WTC11 (cell line): Measurements from ENCODE around the gene ANKFN1. TPM values are rescaled to one million over a fixed set of nuclear protein-coding genes. Genes with fewer than 3 reads are reported as not detected.

Experiments
- ATAC-seq: fragments of 200-7000 bp; cut with Tn5 transposase; 2 replicates; pipeline ENCODE4 v1.10.0; 2021; ENCODE audit warnings: mild to moderate bottlenecking, moderate library complexity
- CTCF ChIA-PET: fragments of 300-600 bp; sonication (Branson Sonifier 250); formaldehyde crosslinking; loops from one replicate; lab custom pipeline; 2021; ENCODE audit warnings: antibody characterized with exemption; lab: Charles Lee
- POLR2A ChIA-PET: fragments of 350-600 bp; sonication (Branson Sonifier 250); formaldehyde crosslinking; loops from one replicate; lab custom pipeline; 2021; ENCODE audit warnings: antibody characterized with exemption; lab: Charles Lee
- DNase-seq: peaks from one replicate; pipeline ENCODE4 v3.0.0; 2021; ENCODE audit warnings: low spot score
- H3K27ac Mint-ChIP-seq: 2 replicates; pipeline ENCODE4 v1.8.0; 2021; ENCODE audit warnings: mixed read lengths
- H3K27me3 Mint-ChIP-seq: 2 replicates; pipeline ENCODE4 v1.8.0; 2021; ENCODE audit warnings: low read depth, mild to moderate bottlenecking, moderate library complexity, mixed read lengths
- H3K36me3 Mint-ChIP-seq: 2 replicates; pipeline ENCODE4 v1.8.0; 2021; ENCODE audit warnings: mixed read lengths
- H3K4me1 Mint-ChIP-seq: 2 replicates; pipeline ENCODE4 v1.8.0; 2022; ENCODE audit warnings: mixed read lengths
- H3K4me3 Mint-ChIP-seq: 2 replicates; pipeline ENCODE4 v1.8.0; 2021; ENCODE audit warnings: mild to moderate bottlenecking, moderate library complexity, mixed read lengths
- H3K9me3 Mint-ChIP-seq: 2 replicates; pipeline ENCODE4 v1.8.0; 2021; ENCODE audit warnings: mixed read lengths
- ATF2 ChIP-seq: sonication (generic); formaldehyde crosslinking; IDR thresholded peaks from 2 replicates; pipeline ENCODE4 v1.8.1; 2022; ENCODE audit warnings: low read depth, missing genetic modification reagents, borderline replicate concordance
- FOXK1 ChIP-seq: sonication (generic); formaldehyde crosslinking; IDR thresholded peaks from 2 replicates; pipeline ENCODE4 v1.8.0; 2022; ENCODE audit warnings: mild to moderate bottlenecking, moderate library complexity, missing genetic modification reagents
- FOXP1 ChIP-seq: sonication (generic); formaldehyde crosslinking; IDR thresholded peaks from 2 replicates; pipeline ENCODE4 v1.8.0; 2022; ENCODE audit warnings: missing genetic modification reagents, mild to moderate bottlenecking, moderate library complexity, borderline replicate concordance
- HMGXB4 ChIP-seq: sonication (generic); formaldehyde crosslinking; IDR thresholded peaks from 2 replicates; pipeline ENCODE4 v1.8.1; 2023; ENCODE audit warnings: mild to moderate bottlenecking, moderate library complexity, missing genetic modification reagents
- MLX ChIP-seq: sonication (generic); formaldehyde crosslinking; IDR thresholded peaks from 2 replicates; pipeline ENCODE4 v1.8.1; 2023; ENCODE audit warnings: mild to moderate bottlenecking, missing genetic modification reagents, moderate library complexity
- RORB ChIP-seq: fragments of 250-450 bp; sonication (Bioruptor Pico); IDR thresholded peaks from 2 replicates; pipeline ENCODE4 v1.9.0; 2021; ENCODE audit warnings: mild to moderate bottlenecking
- SMAD4 ChIP-seq: sonication (generic); formaldehyde crosslinking; IDR thresholded peaks from 2 replicates; pipeline ENCODE4 v1.8.0; 2022; ENCODE audit warnings: mild to moderate bottlenecking, missing genetic modification reagents
- USF2 ChIP-seq: sonication (generic); formaldehyde crosslinking; IDR thresholded peaks from 2 replicates; pipeline ENCODE4 v1.8.1; 2023; ENCODE audit warnings: mild to moderate bottlenecking, missing genetic modification reagents, moderate library complexity
- ZNF317 ChIP-seq: sonication (generic); formaldehyde crosslinking; IDR thresholded peaks from 2 replicates; pipeline ENCODE4 v1.8.1; 2023; ENCODE audit warnings: low read depth, mild to moderate bottlenecking, moderate library complexity, missing genetic modification reagents, borderline replicate concordance
- ZNF425 ChIP-seq: fragments of 250-450 bp; sonication (Bioruptor Pico); conservative IDR thresholded peaks from 2 replicates; pipeline ENCODE4 v1.9.0; 2021; ENCODE audit warnings: mild to moderate bottlenecking
- total RNA-seq: library from RNA; stranded (reverse); gene quantifications from 3 replicates; pipeline ENCODE4 v1.2.3, GENCODE V29; 2021
- TF ChIP-seq, protein P1 (sequence below): sonication (generic); formaldehyde crosslinking; IDR thresholded peaks from 2 replicates; pipeline ENCODE4 v1.8.0; 2023; ENCODE audit warnings: mild to moderate bottlenecking, missing genetic modification reagents
- TF ChIP-seq, protein P2 (sequence below): sonication (generic); formaldehyde crosslinking; conservative IDR thresholded peaks from 2 replicates; pipeline ENCODE4 v1.8.1; 2023; ENCODE audit warnings: mild to moderate bottlenecking, low read depth, missing genetic modification reagents, moderate library complexity

Gene ANKFN1
- total RNA-seq, 1 experiment from 2014 or later = 0.24 TPM

DNA sequence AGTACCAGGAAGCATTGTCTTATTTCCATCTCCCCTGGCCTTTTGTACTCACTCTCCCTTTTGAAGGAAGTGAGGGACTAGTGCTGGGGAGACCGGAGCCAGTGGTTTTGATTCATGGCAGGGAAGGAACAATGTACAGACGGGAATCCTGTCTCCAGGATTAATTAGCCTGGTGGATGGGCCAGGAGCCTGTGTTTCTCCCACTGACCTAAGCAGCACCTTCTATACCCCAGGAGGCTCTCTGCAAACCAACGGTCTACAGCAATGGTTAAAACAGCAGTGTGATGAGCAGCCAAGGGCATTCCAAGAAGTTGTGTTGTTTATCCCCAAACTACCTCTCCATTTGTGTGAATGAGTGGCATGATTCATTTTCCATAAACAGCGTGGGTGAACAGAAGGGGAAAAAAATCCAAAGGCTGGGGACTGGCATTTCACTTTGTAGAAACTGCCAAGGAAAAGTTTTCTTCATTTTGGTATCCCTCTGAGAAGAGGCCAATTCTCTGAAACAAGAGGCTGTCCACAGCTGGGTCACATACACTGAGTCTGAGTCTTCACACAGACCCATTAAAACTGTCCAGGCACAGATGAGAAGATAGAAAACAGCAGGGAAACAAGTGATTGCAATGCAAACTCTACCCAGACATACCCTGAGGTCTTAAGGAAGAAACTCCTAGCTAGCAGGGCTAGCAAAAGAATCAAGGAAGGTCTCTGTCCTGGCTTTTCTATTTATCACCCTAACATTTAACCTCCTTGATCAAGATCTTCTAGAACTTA, 18.1 kb downstream of the ANKFN1 start (continued):
- TF ChIP-seq, protein P1, sequence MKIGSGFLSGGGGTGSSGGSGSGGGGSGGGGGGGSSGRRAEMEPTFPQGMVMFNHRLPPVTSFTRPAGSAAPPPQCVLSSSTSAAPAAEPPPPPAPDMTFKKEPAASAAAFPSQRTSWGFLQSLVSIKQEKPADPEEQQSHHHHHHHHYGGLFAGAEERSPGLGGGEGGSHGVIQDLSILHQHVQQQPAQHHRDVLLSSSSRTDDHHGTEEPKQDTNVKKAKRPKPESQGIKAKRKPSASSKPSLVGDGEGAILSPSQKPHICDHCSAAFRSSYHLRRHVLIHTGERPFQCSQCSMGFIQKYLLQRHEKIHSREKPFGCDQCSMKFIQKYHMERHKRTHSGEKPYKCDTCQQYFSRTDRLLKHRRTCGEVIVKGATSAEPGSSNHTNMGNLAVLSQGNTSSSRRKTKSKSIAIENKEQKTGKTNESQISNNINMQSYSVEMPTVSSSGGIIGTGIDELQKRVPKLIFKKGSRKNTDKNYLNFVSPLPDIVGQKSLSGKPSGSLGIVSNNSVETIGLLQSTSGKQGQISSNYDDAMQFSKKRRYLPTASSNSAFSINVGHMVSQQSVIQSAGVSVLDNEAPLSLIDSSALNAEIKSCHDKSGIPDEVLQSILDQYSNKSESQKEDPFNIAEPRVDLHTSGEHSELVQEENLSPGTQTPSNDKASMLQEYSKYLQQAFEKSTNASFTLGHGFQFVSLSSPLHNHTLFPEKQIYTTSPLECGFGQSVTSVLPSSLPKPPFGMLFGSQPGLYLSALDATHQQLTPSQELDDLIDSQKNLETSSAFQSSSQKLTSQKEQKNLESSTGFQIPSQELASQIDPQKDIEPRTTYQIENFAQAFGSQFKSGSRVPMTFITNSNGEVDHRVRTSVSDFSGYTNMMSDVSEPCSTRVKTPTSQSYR (CRISPR knock-in tag) = no peak
- no peak for TF ChIP-seq USF2 (CRISPR knock-in tag)
- TF ChIP-seq FOXK1 (CRISPR knock-in tag) = no peak
- TF ChIP-seq, all 79 proteins: peak for 0

DNA sequence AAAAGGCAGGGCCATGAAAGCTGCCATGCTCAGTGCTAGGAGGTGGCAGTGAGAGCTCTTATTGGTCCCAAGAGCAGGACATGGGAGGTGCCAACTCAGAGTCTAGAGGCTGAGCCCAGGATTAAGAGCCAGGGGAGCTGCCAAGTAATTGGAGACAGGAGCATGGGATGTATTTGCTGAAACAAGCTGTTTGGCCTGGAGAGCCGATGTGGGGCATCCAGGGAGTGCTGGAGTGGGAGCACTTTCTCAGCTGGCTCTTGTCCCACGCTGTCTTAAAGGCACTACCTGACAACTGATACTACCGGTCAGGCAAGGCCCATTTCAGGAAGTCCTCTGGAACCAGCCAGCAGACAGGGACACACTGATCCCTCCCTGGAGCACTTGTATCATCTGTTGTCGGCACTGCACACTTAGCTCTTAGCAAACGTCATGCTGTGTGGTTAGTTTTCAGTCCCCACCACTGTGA, 19.3 kb downstream of the ANKFN1 start:
- peak; percentile 55 for ATAC-seq
- Mint-ChIP-seq H3K27ac (no peak overlapping the region), H3K9me3 (peaks cover 2% of the 10 kb centered on the region; the same call in 1 of the 2 replicates), H3K4me1 (peaks cover 37% of the 10 kb centered on the region), H3K27me3 (no peaks in the 10 kb centered on the region), H3K4me3 (no peak overlapping the region)
- POLR2A ChIA-PET = no interaction called here
- TF ChIP-seq FOXP1 (CRISPR knock-in tag) = no peak
- TF ChIP-seq ZNF425 (CRISPR knock-in tag) = no peak
- no peak for TF ChIP-seq RORB (CRISPR knock-in tag)
- TF ChIP-seq, all 79 proteins: peak for 0
- H3K36me3 Mint-ChIP-seq = no peaks in the 10 kb centered on the region
- DNase-seq = no peak
- CTCF ChIA-PET = interaction anchor here (1.2 kb wide), 1 partner anchor 327 kb away, joined by 3 read pairs; no protein-coding TSS in a partner anchor

DNA sequence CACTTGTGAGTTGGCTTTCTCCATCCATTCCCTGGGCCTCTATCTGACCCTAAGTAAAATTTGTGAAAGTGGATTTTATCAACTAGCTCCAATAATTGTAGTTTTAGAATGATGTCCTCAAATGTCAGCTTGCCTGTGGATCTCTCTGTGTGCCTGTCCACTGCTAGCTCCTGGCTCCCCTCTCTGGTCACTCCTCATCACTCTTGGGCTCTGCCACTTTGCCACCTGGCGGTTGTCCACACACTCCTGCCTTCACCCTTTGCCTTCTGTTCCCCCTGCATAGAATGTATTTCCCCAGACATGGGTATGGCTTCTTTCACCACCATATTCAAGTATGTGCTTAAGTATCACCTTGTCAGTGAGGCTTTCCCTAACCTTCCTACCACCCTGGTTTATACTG, 19.8 kb downstream of the ANKFN1 start:
- Mint-ChIP-seq H3K4me1 (peaks cover 34% of the 10 kb centered on the region), H3K9me3 (no peaks in the 10 kb centered on the region), H3K4me3 (no peak overlapping the region), H3K36me3 (no peaks in the 10 kb centered on the region), H3K27me3 (no peaks in the 10 kb centered on the region), H3K27ac (no peak overlapping the region)
- POLR2A ChIA-PET = no interaction called here
- CTCF ChIA-PET = interaction anchor here (1.2 kb wide), 1 partner anchor 327 kb away, joined by 3 read pairs; no protein-coding TSS in a partner anchor
- DNase-seq (no peak), ATAC-seq (no peak)
- TF ChIP-seq ZNF425 (CRISPR knock-in tag) (no peak), ATF2 (no peak), SMAD4 (CRISPR knock-in tag) (no peak), HMGXB4 (CRISPR knock-in tag) (no peak), MLX (no peak), ZNF317 (CRISPR knock-in tag) (no peak)
- TF ChIP-seq, protein P2, sequence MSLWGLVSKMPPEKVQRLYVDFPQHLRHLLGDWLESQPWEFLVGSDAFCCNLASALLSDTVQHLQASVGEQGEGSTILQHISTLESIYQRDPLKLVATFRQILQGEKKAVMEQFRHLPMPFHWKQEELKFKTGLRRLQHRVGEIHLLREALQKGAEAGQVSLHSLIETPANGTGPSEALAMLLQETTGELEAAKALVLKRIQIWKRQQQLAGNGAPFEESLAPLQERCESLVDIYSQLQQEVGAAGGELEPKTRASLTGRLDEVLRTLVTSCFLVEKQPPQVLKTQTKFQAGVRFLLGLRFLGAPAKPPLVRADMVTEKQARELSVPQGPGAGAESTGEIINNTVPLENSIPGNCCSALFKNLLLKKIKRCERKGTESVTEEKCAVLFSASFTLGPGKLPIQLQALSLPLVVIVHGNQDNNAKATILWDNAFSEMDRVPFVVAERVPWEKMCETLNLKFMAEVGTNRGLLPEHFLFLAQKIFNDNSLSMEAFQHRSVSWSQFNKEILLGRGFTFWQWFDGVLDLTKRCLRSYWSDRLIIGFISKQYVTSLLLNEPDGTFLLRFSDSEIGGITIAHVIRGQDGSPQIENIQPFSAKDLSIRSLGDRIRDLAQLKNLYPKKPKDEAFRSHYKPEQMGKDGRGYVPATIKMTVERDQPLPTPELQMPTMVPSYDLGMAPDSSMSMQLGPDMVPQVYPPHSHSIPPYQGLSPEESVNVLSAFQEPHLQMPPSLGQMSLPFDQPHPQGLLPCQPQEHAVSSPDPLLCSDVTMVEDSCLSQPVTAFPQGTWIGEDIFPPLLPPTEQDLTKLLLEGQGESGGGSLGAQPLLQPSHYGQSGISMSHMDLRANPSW = no peak
